ENCODE results near the gene CFAP410.
"Not testable (repeated sequence)": the region's sequence is repeated elsewhere in the genome, so short reads cannot be mapped to it uniquely, and the experiment has no call there.

The CFAP410 gene

GRCh38 chr21:44350773-44351481 is 11.7 kb upstream of the CFAP410 start:
- DNase-seq (ENCODE audit: low spot score) = no peak

- DNase-seq (ENCODE audit: low spot score) = no peak
Observed at GRCh38 chr21:44349847-44350772, 10.9 kb upstream of the CFAP410 start.

- no peak for DNase-seq (ENCODE audit: low spot score)
Observed at GRCh38 chr21:44349416-44349846, 10.2 kb upstream of the CFAP410 start.

GRCh38 chr21:44348861-44349260 is 9.7 kb upstream of the CFAP410 start:
- DNase-seq (ENCODE audit: low spot score) = no peak

- no peak for DNase-seq (ENCODE audit: low spot score)
Observed at GRCh38 chr21:44347911-44348451, 8.8 kb upstream of the CFAP410 start.

- DNase-seq (ENCODE audit: low spot score) = no peak
Observed at GRCh38 chr21:44345495-44345894, 6.3 kb upstream of the CFAP410 start.

GRCh38 chr21:44344541-44345183 is 5.5 kb upstream of the CFAP410 start:
- no peak for DNase-seq (ENCODE audit: low spot score)

GRCh38 chr21:44342981-44343380 is 3.8 kb upstream of the CFAP410 start:
- DNase-seq (ENCODE audit: low spot score) = not testable (repeated sequence)

GRCh38 chr21:44341726-44342458 is 2.7 kb upstream of the CFAP410 start:
- DNase-seq (ENCODE audit: low spot score) = not testable (repeated sequence)

GRCh38 chr21:44337941-44338895 is 972 bp downstream of the CFAP410 start:
- DNase-seq (ENCODE audit: low spot score) = peak; percentile 67

- DNase-seq (ENCODE audit: low spot score) = no peak
Observed at GRCh38 chr21:44337449-44337848, 1.7 kb downstream of the CFAP410 start.

- no peak for DNase-seq (ENCODE audit: low spot score)
Observed at GRCh38 chr21:44335266-44336059, 3.7 kb downstream of the CFAP410 start.

- no peak for DNase-seq (ENCODE audit: low spot score)
Observed at GRCh38 chr21:44334329-44335030, 4.7 kb downstream of the CFAP410 start.

GRCh38 chr21:44333509-44334328 is 5.5 kb downstream of the CFAP410 start:
- DNase-seq (ENCODE audit: low spot score) = no peak

- DNase-seq (ENCODE audit: low spot score) = no peak
Observed at GRCh38 chr21:44332965-44333364, 6.2 kb downstream of the CFAP410 start.

- DNase-seq (ENCODE audit: low spot score) = no peak
Observed at GRCh38 chr21:44332383-44332782, 6.8 kb downstream of the CFAP410 start.

- no peak for DNase-seq (ENCODE audit: low spot score)
Observed at GRCh38 chr21:44331650-44332307, 7.4 kb downstream of the CFAP410 start.

GRCh38 chr21:44331209-44331608 is 8.0 kb downstream of the CFAP410 start:
- DNase-seq (ENCODE audit: low spot score) = no peak

Measured in AG08396 (cell line).